Lung (tissue), 12 donors: Measurements from ENCODE around the gene PLCB4. TPM values are rescaled to one million over a fixed set of nuclear protein-coding genes. Genes with fewer than 3 reads are reported as not detected.

ENCODE experiments used
- ATAC-seq: fragments of 200-7000 bp; cut with Tn5 transposase; one replicate; pipeline ENCODE4 v1.9.1; 2020; ENCODE audit warnings: moderate number of reproducible peaks; ENCODE audit not compliant: insufficient read depth, low FRiP score
- DNase-seq, 3 donors: peaks; one replicate each; pipeline ENCODE4 v3.0.0-alpha.2; 2013 to 2017
- H3K27ac ChIP-seq, 2 donors: one replicate each; pipeline ENCODE4 v1.5.1; 2013; ENCODE audit warnings: mild to moderate bottlenecking in 2 of 2, moderate library complexity in 2 of 2, control low read depth in 1 of 2, inconsistent platforms in 1 of 2, low read depth in 1 of 2, low read length in 1 of 2
- H3K27me3 ChIP-seq, 3 donors: one replicate each; pipeline ENCODE4 v1.5.1; 2013; ENCODE audit warnings: low read length in 2 of 3; ENCODE audit not compliant: control insufficient read depth in 3 of 3, insufficient read depth in 3 of 3
- H3K36me3 ChIP-seq, 4 donors: one replicate each; pipeline ENCODE4 v1.5.1; 2013; ENCODE audit warnings: low read length in 4 of 4, mild to moderate bottlenecking in 1 of 4, moderate library complexity in 1 of 4; ENCODE audit not compliant: control insufficient read depth in 4 of 4, insufficient read depth in 4 of 4
- H3K4me1 ChIP-seq, 5 donors: one replicate each; pipeline ENCODE4 v1.5.1; 2013; ENCODE audit warnings: low read length in 5 of 5, mild to moderate bottlenecking in 2 of 5, moderate library complexity in 1 of 5; ENCODE audit not compliant: control insufficient read depth in 5 of 5, insufficient read depth in 5 of 5
- H3K4me3 ChIP-seq: one replicate; pipeline ENCODE4 v1.5.1; 2013; ENCODE audit warnings: mild to moderate bottlenecking, control low read depth, moderate library complexity
- H3K9ac ChIP-seq, 2 donors: one replicate each; pipeline ENCODE4 v1.5.1; 2013; ENCODE audit warnings: low read length in 2 of 2, control low read depth in 1 of 2; ENCODE audit not compliant: insufficient read depth in 1 of 2
- H3K9me3 ChIP-seq, 4 donors: one replicate each; pipeline ENCODE4 v1.5.1; 2013; ENCODE audit warnings: low read length in 3 of 4, mild to moderate bottlenecking in 1 of 4, moderate library complexity in 1 of 4; ENCODE audit not compliant: control insufficient read depth in 4 of 4, insufficient read depth in 3 of 4
- CTCF ChIP-seq: IDR thresholded peaks from 2 replicates; pipeline ENCODE4 v1.5.1; 2012; ENCODE audit warnings: mild to moderate bottlenecking; ENCODE audit errors: control extremely low read depth, extremely low read depth
- WGBS, 2 donors: extraction: QIAGEN DNeasy Blood & Tissue Kit; methylation state at CpG; one replicate each; pipeline ENCODE4 v1.1.7; 2013; 5-methylcytosine and 5-hydroxymethylcytosine counted together
- polyA plus RNA-seq, 2 donors: library from polyadenylated mRNA; stranded (reverse); fragments of 200-250 nt; gene quantifications; one replicate each; pipeline ENCODE4 v1.2.1, GENCODE V29; 2013
- total RNA-seq, 2 donors: library from RNA; depleted of rRNA in 1 of 2; stranded (reverse); fragments of >200 nt in 1 of 2; gene quantifications; one replicate each; pipeline ENCODE4 v1.2.1, GENCODE V29; 2014 to 2021
- donor health status: control.
- donor health status: control.
- donor health status: Bipolar disorder and iron deficiency.
- donor health status: healthy.
- donor health status: DM: yes; HTN: yes; CAD: no.

The PLCB4 gene
- total and polyA plus RNA-seq, 4 donors: 2.1 to 18.6 (median 5.6) TPM

DNA sequence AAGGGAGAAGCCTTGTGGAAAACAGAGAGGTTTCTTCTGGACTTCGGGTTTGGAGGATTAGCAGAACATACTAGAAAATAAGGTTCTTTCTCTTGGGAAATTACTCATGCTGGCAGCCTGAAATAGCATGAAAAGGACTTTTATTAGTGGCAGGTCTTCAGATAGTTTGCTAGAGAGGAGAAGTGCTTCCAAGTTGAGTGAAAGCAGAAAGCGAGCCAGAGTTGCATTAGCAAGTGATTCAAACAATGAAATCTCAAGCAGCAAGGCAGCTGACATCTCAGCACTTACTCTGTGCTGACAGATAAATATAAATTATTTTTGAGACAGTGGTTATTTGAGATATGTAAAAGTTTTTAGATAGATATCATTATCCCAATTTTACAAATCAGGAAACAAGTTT lies 91.9 kb downstream of the PLCB4 start:
- no peak for TF ChIP-seq CTCF
- peak in 2 of 3 donors; percentile 11 to 31 for DNase-seq

DNA sequence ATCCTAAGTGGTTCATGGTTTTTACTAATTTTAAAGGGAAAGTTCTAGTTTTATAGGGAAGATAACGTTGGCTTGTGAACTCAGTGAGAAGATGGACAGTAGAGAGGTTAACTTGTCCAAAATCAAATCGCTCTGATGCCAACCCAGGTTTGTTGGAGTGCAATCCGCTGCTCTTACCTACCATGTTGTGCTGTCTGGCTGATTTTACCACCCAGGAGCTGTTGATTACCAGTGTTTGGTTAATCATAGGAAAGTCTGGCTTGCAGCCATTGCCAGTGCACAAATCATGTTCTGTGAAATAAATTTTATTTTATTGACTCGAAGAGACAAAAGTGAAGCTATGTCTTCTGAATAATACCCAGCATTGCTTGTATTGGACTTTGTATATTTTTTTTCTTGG lies 92.4 kb downstream of the PLCB4 start:
- peak overlapping the region in 1 of 2 donors; percentile 41 for H3K27ac ChIP-seq
- no peak overlapping the region for H3K9ac ChIP-seq
- ATAC-seq (no peak), DNase-seq (no peak)
- no peak overlapping the region for H3K4me3 ChIP-seq
- H3K36me3 ChIP-seq: no peaks in the 10 kb centered on the region
- no peak for TF ChIP-seq CTCF
- no peaks in the 10 kb centered on the region for H3K9me3 ChIP-seq
- H3K4me1 ChIP-seq: peaks cover 0 to 21% (median 2%) of the 10 kb centered on the region in 5 donors
- no peaks in the 10 kb centered on the region for H3K27me3 ChIP-seq
- WGBS, 2 donors: 38 to 60% methylated on average over 4 of the region's 4 CpGs

More for the DNA sequence above, 91.9 kb downstream of the PLCB4 start:
- WGBS, 2 donors: 18 to 31% methylated on average over 2 of the region's 2 CpGs
- no peaks in the 10 kb centered on the region for H3K9me3 ChIP-seq
- H3K4me1 ChIP-seq: peaks cover 0 to 21% (median 2%) of the 10 kb centered on the region in 5 donors
- no peaks in the 10 kb centered on the region for H3K27me3 ChIP-seq
- no peaks in the 10 kb centered on the region for H3K36me3 ChIP-seq
- peak overlapping the region in 1 of 2 donors; percentile 57 for H3K27ac ChIP-seq
- no peak for ATAC-seq
- no peak overlapping the region for H3K9ac ChIP-seq
- H3K4me3 ChIP-seq: no peak overlapping the region

GRCh38 chr20:9163251-9163650 lies 94.4 kb downstream of the PLCB4 start:
- H3K4me3 ChIP-seq: no peak overlapping the region
- H3K9me3 ChIP-seq: no peaks in the 10 kb centered on the region
- no peaks in the 10 kb centered on the region for H3K27me3 ChIP-seq
- DNase-seq (no peak), ATAC-seq (no peak)
- H3K9ac ChIP-seq: no peak overlapping the region
- TF ChIP-seq CTCF: no peak
- H3K27ac ChIP-seq: no peak overlapping the region
- H3K36me3 ChIP-seq: no peaks in the 10 kb centered on the region
- 49 to 72% methylated on average over 3 of the region's 3 CpGs for WGBS, 2 donors
- H3K4me1 ChIP-seq: peaks cover 0 to 17% (median 2%) of the 10 kb centered on the region in 5 donors

- no peaks in the 10 kb centered on the region for H3K9me3 ChIP-seq
- H3K4me3 ChIP-seq: no peak overlapping the region
- no peak overlapping the region for H3K9ac ChIP-seq
- DNase-seq (no peak), ATAC-seq (no peak)
- H3K36me3 ChIP-seq: no peaks in the 10 kb centered on the region
- TF ChIP-seq CTCF: no peak
- WGBS, 2 donors: 66 to 68% methylated on average over 1 of the region's 1 CpG
- peaks cover 0 to 17% (median 2%) of the 10 kb centered on the region in 5 donors for H3K4me1 ChIP-seq
- H3K27ac ChIP-seq: no peak overlapping the region
- H3K27me3 ChIP-seq: no peaks in the 10 kb centered on the region
Observed at GRCh38 chr20:9163995-9164394, 95.1 kb downstream of the PLCB4 start.
